ENCODE results near the gene STAC2. TPM values are rescaled to one million over a fixed set of nuclear protein-coding genes. Genes with fewer than 3 reads are reported as not detected.
A peak's percentile ranks its signal among the peaks of the same experiment; 100 is the strongest.

STAC2 gene
- total RNA-seq, 1 experiment from 2014 or later: not detected

DNA sequence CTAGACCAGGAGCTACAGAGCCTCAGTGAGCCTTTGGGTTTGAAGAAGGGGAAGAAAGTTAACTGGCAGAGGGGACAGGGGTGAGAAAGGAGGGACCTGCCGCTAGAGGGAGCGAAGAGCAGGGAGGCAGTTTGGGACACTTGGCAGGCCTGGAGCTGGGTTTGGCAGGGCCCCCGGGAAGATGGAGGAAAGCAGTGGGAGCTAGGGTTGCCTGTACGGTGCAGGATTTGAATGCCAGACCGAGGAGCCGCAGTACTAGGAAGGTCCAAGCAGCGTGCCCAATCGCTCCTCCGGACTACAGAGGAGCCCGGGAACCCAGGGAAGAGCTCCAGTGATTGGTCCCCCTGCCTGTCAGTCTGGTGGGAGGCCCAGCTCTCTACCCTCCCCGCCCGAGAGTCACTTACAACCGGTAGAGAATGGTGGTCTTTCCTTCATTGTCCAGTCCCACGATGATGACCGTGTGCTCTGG lies 61.0 kb downstream of the STAC2 start:
- no peaks in the 10 kb centered on the region for H3K9me2 ChIP-seq (replicated peaks; ENCODE audit: insufficient read depth, low read length)
- peak overlapping the region; percentile 20; the same call in 1 of the 2 replicates for H3K4me3 ChIP-seq (ENCODE audit: low read length)
- H3K36me3 ChIP-seq (ENCODE audit: insufficient read depth, low read length): no peaks in the 10 kb centered on the region
- no peaks in the 10 kb centered on the region for H3K79me2 ChIP-seq (ENCODE audit: low read length)
- peaks cover 5% of the 10 kb centered on the region for H3K4me1 ChIP-seq (ENCODE audit: low read length)
- H4K20me1 ChIP-seq (ENCODE audit: insufficient read depth, low read depth, low read length): no peaks in the 10 kb centered on the region
- peak overlapping the region; percentile 61 for H3K4me2 ChIP-seq (ENCODE audit: low read depth, low read length, poor library complexity, severe bottlenecking)
- no peaks in the 10 kb centered on the region for H3K27me3 ChIP-seq (ENCODE audit: low read length)
- peak; percentile 90 for DNase-seq
- H2AFZ ChIP-seq (ENCODE audit: low read length): peak overlapping the region; percentile 6; the same call in 1 of the 2 replicates
- H3K9ac ChIP-seq (ENCODE audit: low read length): peak overlapping the region; percentile 25
- H3K27ac ChIP-seq (ENCODE audit: low read length): no peak overlapping the region
- no peaks in the 10 kb centered on the region for H3K9me3 ChIP-seq (ENCODE audit: low read length)

DNA sequence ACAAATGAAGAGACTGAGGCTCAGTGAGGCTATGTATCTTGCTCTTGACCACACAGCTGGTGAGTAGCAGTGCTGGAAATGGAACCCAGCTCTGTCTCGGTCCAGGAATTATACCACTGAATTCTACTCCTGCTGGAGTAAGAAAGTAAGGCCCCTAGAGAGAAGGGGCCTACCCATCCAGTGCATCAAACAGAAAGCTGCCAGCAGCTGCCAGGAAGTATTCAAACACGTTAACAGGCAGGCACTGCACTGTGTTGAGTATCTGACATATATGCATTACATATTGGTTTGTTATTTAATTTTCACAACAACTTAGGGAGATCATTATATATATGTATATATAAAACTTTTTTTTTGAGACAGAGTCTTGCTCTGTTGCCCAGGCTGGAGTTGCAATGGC lies 63.8 kb downstream of the STAC2 start:
- Histone ChIP-seq H3K27me3 (ENCODE audit: low read length) (no peaks in the 10 kb centered on the region), H2AFZ (ENCODE audit: low read length) (no peak overlapping the region), H3K4me3 (ENCODE audit: low read length) (no peak overlapping the region), H3K9ac (ENCODE audit: low read length) (no peak overlapping the region), H3K4me1 (ENCODE audit: low read length) (peaks cover 5% of the 10 kb centered on the region), H3K9me2 (replicated peaks; ENCODE audit: insufficient read depth, low read length) (no peaks in the 10 kb centered on the region), H3K79me2 (ENCODE audit: low read length) (no peaks in the 10 kb centered on the region), H3K4me2 (ENCODE audit: low read depth, low read length, poor library complexity, severe bottlenecking) (no peak overlapping the region), H3K9me3 (ENCODE audit: low read length) (no peaks in the 10 kb centered on the region), H3K36me3 (ENCODE audit: insufficient read depth, low read length) (no peaks in the 10 kb centered on the region), H4K20me1 (ENCODE audit: insufficient read depth, low read depth, low read length) (no peaks in the 10 kb centered on the region), H3K27ac (ENCODE audit: low read length) (no peak overlapping the region)
- no peak for DNase-seq

Other genes with a start within 250 kb of the STAC2 start
- gene PLXDC1, start 74.3 kb downstream of the STAC2 start, total RNA-seq (2014; rRNA removed; shearing (Covaris generic); ENCODE audit: low replicate concordance): not detected in 2 replicates
- not detected in 2 replicates for gene ARL5C, start 59.8 kb downstream of the STAC2 start, total RNA-seq (2014; rRNA removed; shearing (Covaris generic); ENCODE audit: low replicate concordance)
- gene CACNB1, start 28.3 kb downstream of the STAC2 start, total RNA-seq (2014; rRNA removed; shearing (Covaris generic); ENCODE audit: low replicate concordance): 9.1 and 13.6 TPM in 2 replicates
- 2,922 and 4,663 TPM in 2 replicates for gene RPL19, start 25.7 kb downstream of the STAC2 start, total RNA-seq (2014; rRNA removed; shearing (Covaris generic); ENCODE audit: low replicate concordance)
- gene FBXL20, start 175.7 kb upstream of the STAC2 start, total RNA-seq (2014; rRNA removed; shearing (Covaris generic); ENCODE audit: low replicate concordance): 14.3 and 27.0 TPM in 2 replicates
- gene MED1, start 225.3 kb upstream of the STAC2 start, total RNA-seq (2014; rRNA removed; shearing (Covaris generic); ENCODE audit: low replicate concordance): 26.0 and 40.0 TPM in 2 replicates
- gene CDK12, start 235.5 kb upstream of the STAC2 start, total RNA-seq (2014; rRNA removed; shearing (Covaris generic); ENCODE audit: low replicate concordance): 58.8 and 67.0 TPM in 2 replicates

Data from Karpas-422 (cell line).